Ovary (tissue), 9 donors: ENCODE results near the gene JPT2. TPM values are rescaled to one million over a fixed set of nuclear protein-coding genes. Genes with fewer than 3 reads are reported as not detected.

Source experiments
- DNase-seq, 5 donors: peaks; one replicate each; pipeline ENCODE4 v3.0.0-alpha.2; 2019 to 2020
- H3K27ac ChIP-seq, 2 donors: fragments of 200-600 bp; one replicate each; pipeline versions ENCODE4 v1.5.1 to v1.8.0; 2019 to 2022
- H3K27me3 ChIP-seq: fragments of 200-600 bp; one replicate; pipeline ENCODE4 v1.8.0; 2022
- H3K36me3 ChIP-seq: fragments of 200-600 bp; sonication (generic); one replicate; pipeline ENCODE4 v1.5.1; 2019
- H3K4me1 ChIP-seq: one replicate; pipeline ENCODE4 v1.8.1; 2013; ENCODE audit warnings: mild to moderate bottlenecking, moderate library complexity; ENCODE audit not compliant: insufficient read depth
- H3K4me3 ChIP-seq: fragments of 200-600 bp; sonication (generic); one replicate; pipeline ENCODE4 v1.5.1; 2017
- H3K9me3 ChIP-seq, 2 donors: fragments of 200-600 bp in 1 of 2; sonication (generic) in 1 of 2; one replicate each; pipeline versions ENCODE4 v1.5.1 to v1.8.1; 2013 to 2019; ENCODE audit warnings: mild to moderate bottlenecking in 1 of 2, moderate library complexity in 1 of 2
- EP300 ChIP-seq: sonication (generic); formaldehyde crosslinking; IDR thresholded peaks from one replicate; pipeline ENCODE4 v1.6.1; 2017; ENCODE audit warnings: antibody characterized with exemption
- POLR2A ChIP-seq: fragments of 450-650 bp; IDR thresholded peaks from one replicate; pipeline ENCODE4 v1.6.1; 2017; ENCODE audit warnings: antibody characterized with exemption, mild to moderate bottlenecking, moderate library complexity
- WGBS, 3 donors: extraction: QIAGEN DNeasy Blood & Tissue Kit in 1 of 3; methylation state at CpG; one replicate each; pipeline versions ENCODE4 v1.1.5 to v1.1.7; 2013 to 2017; 5-methylcytosine and 5-hydroxymethylcytosine counted together
- intact Hi-C, 4 donors: fragments of 100-400 bp; cut with DNase I; formaldehyde crosslinking; loops; one replicate each; pipeline versions ENCODE4 v1.11.0 to v1.15.1; 2022 to 2023
- polyA plus RNA-seq, 2 donors: library from polyadenylated mRNA; stranded (reverse); fragments of 200-250 nt in 1 of 2; fragments of 350-450 nt in 1 of 2; fragmentation: Illumina TruSeq in 1 of 2; extraction: RNeasy Lipid Tissue Mini Kit (QIAGEN cat#74804) in 1 of 2; gene quantifications; one replicate each; pipeline ENCODE4 v1.2.3, GENCODE V29; 2013 to 2014
- total RNA-seq, 7 donors: library from RNA; depleted of rRNA in 2 of 7; stranded (reverse); fragments of >200 nt in 2 of 7; fragmentation: NEBNext Ultra II Directional in 3 of 7; extraction: Animal tissue kit (Norgen Biotek cat#: 25700) in 3 of 7; gene quantifications; one replicate each; pipeline versions ENCODE4 v1.1.0 to v1.2.4, GENCODE V29; 2016 to 2023
- TF ChIP-seq, protein P1 (sequence below), 3 donors: fragments of 450-650 bp in 2 of 3; fragments of 200-600 bp in 1 of 3; IDR thresholded peaks; one replicate each; pipeline versions ENCODE4 v1.5.1 to v1.8.0; 2016 to 2022; ENCODE audit warnings: antibody characterized with exemption in 3 of 3, mild to moderate bottlenecking in 1 of 3
- donor health status: DM: no; HTN: no; CAD: no; lungs with moderate emphysema.
- donor health status: DM: no; HTN: no; CAD: no.
- donor health status: Bipolar disorder and iron deficiency.
- donor health status: DM: yes; HTN: yes; CAD: no.
- donor health status: DM: no; HTN: no; CAD: no.
- donor health status: DM: yes; HTN: yes; CAD: no.

Gene JPT2
- total and polyA plus RNA-seq, 9 donors: 14.4 to 51.8 (median 44.1) TPM

DNA sequence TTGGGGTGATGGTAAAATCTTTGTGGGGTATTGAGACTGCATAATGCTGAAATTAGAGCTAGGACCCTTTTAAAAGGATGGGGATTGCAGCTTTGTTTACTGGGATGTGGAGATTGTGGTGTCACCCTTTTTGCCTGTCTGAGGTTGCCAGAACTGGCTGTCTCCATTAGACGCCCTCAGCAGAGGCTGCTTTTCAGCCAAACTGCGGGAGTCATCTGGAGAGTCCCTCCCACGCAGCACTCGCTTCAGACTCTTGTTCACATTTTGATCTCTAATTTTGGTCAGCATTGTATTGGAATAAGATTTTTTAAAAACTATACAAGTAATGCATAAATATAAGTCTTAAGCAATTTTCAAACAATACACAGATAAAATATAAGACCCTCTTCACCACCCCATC is 27.9 kb upstream of the JPT2 start:
- no peaks in the 10 kb centered on the region for H3K9me3 ChIP-seq
- WGBS, 3 donors: 24 to 49% (median 46%) methylated on average over 4 of the region's 4 CpGs
- DNase-seq: no peak
- no peaks in the 10 kb centered on the region for H3K27me3 ChIP-seq
- intact Hi-C loops: no loop called here
- TF ChIP-seq, protein P1, sequence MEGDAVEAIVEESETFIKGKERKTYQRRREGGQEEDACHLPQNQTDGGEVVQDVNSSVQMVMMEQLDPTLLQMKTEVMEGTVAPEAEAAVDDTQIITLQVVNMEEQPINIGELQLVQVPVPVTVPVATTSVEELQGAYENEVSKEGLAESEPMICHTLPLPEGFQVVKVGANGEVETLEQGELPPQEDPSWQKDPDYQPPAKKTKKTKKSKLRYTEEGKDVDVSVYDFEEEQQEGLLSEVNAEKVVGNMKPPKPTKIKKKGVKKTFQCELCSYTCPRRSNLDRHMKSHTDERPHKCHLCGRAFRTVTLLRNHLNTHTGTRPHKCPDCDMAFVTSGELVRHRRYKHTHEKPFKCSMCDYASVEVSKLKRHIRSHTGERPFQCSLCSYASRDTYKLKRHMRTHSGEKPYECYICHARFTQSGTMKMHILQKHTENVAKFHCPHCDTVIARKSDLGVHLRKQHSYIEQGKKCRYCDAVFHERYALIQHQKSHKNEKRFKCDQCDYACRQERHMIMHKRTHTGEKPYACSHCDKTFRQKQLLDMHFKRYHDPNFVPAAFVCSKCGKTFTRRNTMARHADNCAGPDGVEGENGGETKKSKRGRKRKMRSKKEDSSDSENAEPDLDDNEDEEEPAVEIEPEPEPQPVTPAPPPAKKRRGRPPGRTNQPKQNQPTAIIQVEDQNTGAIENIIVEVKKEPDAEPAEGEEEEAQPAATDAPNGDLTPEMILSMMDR (IDR thresholded peaks at IDR 0.05): no peak
- TF ChIP-seq EP300: no peak
- no peak for TF ChIP-seq POLR2A
- no peaks in the 10 kb centered on the region for H3K4me1 ChIP-seq
- no peak overlapping the region for H3K4me3 ChIP-seq
- no peak overlapping the region for H3K27ac ChIP-seq
- H3K36me3 ChIP-seq: no peaks in the 10 kb centered on the region

DNA sequence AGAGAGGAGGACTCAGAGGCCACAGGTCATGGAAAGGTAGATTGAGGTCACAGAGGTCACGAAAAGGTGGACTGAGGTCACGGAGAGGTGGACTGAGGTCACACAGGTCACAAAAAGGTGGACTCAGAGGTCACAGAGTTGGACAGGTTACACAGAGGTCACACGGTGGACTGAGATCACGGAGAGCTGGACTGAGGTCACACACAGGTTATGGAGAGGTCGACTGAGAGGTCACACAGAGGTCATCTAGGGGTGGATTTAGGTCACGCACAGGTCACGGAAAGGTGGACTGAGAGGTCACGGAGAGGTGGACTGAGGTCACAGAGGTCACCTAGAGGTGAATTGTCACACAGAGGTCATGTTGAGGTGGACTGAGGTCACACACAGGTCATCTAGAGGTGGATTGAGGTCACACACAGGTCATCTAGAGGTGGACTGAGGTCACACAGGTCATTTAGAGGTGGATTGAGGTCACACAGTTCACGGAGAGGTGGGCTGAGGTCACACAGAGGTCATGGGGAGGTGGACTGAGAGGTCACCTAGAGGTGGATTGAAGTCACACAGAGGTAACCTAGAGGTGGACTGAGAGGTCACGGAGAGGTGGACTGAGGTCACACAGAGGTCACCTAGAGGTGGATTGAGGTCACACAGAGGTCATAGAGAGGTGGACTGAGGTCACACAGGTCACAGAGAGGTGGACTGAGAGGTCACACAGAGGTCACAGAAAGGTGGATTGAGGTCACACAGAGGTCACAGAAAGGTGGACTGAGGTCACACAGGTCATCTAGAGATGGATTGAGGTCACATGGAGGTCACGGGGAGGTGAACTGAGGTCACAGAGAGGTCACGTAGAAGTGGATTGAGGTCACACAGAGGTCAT is 26.7 kb upstream of the JPT2 start:
- Histone ChIP-seq H3K9me3 (no peaks in the 10 kb centered on the region), H3K4me1 (no peaks in the 10 kb centered on the region), H3K36me3 (no peaks in the 10 kb centered on the region), H3K27ac (no peak overlapping the region), H3K27me3 (no peaks in the 10 kb centered on the region), H3K4me3 (no peak overlapping the region)
- no peak for DNase-seq
- TF ChIP-seq EP300 (no peak), POLR2A (no peak)
- TF ChIP-seq, protein P1 (IDR thresholded peaks at IDR 0.05): no peak
- intact Hi-C loops: no loop called here
- 84 to 90% (median 85%) methylated on average over 12 of the region's 12 CpGs for WGBS, 3 donors

DNA sequence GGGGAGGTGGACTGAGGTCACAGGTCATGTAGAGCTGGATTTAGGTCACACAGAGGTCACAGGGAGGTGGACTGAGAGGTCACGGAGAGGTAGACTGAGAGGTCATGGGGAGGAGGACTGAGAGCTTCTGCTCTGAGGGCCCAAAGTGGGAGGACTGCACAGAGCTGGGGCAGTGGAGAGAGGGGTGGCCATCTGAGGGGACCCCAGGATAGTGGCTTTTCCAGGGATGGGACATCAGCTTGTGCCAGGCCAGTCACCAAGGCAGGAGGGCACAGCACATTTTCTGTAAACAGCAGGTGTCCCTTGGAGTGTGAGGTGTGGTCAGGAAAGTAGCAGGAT is 26.1 kb upstream of the JPT2 start:
- Histone ChIP-seq H3K9me3 (no peaks in the 10 kb centered on the region), H3K4me3 (no peak overlapping the region), H3K27me3 (no peaks in the 10 kb centered on the region), H3K36me3 (no peaks in the 10 kb centered on the region), H3K4me1 (no peaks in the 10 kb centered on the region), H3K27ac (no peak overlapping the region)
- intact Hi-C loops: no loop called here
- TF ChIP-seq POLR2A (no peak), EP300 (no peak)
- TF ChIP-seq, protein P1 (IDR thresholded peaks at IDR 0.05): no peak
- 94 to 100% (median 100%) methylated on average over 1 of the region's 1 CpG for WGBS, 3 donors
- DNase-seq: no peak

DNA sequence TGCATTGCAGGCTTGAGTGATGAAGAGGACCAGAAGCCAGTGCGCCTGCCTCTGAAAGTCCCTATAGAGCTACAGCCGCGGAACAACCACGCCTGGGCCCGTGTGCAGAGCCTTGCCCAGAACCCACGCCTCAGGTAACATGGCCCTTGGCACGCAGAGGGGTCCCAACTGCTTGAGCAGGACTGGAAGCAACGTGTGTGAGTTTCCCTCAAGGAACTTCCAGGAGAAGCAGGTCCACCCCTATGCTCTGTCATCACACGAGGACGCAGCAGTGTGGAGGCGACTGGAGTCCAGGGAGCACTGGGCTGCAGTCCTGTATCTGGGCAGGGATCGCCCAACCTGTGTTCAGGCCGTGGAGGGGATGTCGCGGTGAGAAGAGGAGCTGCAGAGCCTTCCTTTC is 25.1 kb upstream of the JPT2 start:
- no peaks in the 10 kb centered on the region for H3K36me3 ChIP-seq
- intact Hi-C loops: no loop called here
- H3K9me3 ChIP-seq: no peaks in the 10 kb centered on the region
- TF ChIP-seq, protein P1 (IDR thresholded peaks at IDR 0.05): no peak
- TF ChIP-seq EP300: no peak
- no peak for TF ChIP-seq POLR2A
- no peaks in the 10 kb centered on the region for H3K27me3 ChIP-seq
- H3K4me3 ChIP-seq: no peak overlapping the region
- no peak for DNase-seq
- H3K27ac ChIP-seq: no peak overlapping the region
- 91 to 95% (median 93%) methylated on average over 15 of the region's 15 CpGs for WGBS, 3 donors
- no peaks in the 10 kb centered on the region for H3K4me1 ChIP-seq
